ENCODE measurements around the gene POT1.

- TF ChIP-seq CTCF (IDR thresholded peaks at IDR 0.05) (no peak), POLR2A (IDR thresholded peaks at IDR 0.05) (no peak)
These were observed 71.9 kb downstream of the POT1 start for GRCh38 chr7:124857672-124858235.

All from Peyer's patch (tissue), 4 donors.